A549 treated with DMSO at 1 μM for 4 hours (cell line): ENCODE measurements around the gene EZH1. TPM values are rescaled to one million over a fixed set of nuclear protein-coding genes. Genes with fewer than 3 reads are reported as not detected.

Source experiments
- total RNA-seq: library from RNA; stranded (reverse); fragments of 200-300 nt; extraction: Qiagen RNA extraction; gene quantifications from 5 replicates; pipeline ENCODE4 v1.2.3, GENCODE V29; 2022; ENCODE audit warnings: low read depth

Gene EZH1
- 8.4 to 12.4 TPM (median 11.1 TPM) in 5 replicates for total RNA-seq

DNA sequence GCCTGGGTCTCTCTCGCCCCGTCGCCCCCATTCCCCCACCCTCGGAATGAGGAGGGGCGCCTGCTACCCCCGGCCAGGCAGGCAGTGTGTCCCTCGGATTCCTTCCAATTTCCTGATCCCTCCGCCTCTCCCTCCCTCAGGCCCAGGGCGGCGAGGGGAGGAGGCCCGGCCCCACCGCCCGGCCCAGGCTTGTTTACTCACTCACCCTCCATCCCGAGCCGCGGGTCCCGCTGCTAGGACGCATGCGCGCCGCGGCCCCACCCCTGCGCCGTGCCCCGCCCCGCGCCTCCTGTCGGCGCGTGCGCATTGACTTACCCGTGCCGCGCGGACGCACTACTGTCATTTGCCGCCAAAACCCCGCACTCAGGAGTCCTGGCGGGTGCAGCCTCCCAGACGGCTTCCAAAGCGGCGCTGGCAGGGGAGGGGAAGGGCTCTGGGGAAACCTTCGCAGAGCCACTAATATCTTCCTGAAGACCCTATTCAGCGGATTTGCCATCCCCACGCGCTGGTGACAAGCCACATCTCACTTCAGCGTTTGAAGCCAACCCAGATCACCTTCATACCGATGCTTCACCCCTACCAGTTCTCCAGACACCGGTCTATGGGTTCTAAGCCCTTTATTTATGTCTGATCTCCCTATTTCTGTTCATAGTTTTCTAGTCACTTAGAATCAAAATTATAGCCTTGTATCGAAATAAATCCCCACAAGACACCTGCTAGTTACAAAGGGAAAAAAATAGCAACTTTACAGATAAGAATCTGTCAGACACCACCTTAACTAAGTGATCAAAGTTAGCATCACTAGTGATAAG, at the start of gene EZH1:
Gene EZH1 (minus strand): TSS at position 235 of the 812 bp plus-strand sequence. CDS start 16,099 bp downstream, outside the sequence.

DNA sequence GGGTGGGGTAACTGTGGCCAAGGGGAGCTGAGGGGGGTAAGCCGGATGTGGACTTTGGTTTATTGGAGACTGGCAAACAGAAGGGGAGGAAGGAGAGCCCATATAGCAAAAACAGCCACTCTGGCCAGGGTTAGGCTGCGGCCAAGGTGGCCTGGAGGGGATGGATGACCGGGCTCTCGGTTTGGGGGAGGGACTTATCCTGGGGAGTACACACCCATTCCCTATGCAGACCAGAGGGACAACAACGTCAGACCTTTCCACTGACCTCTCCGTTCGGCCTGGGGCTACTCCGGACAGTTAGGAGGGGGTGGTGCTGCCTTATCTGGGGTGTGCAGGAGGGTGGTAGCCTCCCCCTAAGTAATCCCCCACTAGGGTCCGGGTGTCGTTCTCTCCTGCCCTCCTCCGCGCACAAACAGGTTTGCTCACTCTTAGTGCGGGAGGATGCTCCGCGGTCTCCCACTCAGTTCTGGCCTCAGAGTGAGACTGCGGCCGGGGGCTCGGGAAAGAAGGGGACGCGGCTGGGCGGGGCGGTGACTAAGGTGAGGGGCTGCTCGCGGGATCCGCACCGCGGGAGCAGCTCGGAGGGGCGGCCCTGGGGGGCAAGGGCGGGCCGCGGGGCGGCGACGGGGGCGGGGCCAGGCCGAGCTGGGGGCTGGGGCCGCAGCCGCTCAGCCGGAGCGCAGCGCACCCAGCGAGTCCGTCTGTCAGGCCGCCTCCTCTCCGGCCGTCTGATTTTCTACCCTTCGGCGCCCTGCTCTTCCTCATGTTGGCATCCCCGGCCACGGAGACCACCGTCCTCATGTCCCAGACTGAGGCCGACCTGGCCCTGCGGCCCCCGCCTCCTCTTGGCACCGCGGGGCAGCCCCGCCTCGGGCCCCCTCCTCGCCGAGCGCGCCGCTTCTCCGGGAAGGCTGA, 35.4 kb upstream of the EZH1 start, which contains the start of gene WNK4:
Gene WNK4 (plus strand): TSS at position 675 of the 915 bp plus-strand sequence. CDS start 89 bp downstream, at position 764.

DNA sequence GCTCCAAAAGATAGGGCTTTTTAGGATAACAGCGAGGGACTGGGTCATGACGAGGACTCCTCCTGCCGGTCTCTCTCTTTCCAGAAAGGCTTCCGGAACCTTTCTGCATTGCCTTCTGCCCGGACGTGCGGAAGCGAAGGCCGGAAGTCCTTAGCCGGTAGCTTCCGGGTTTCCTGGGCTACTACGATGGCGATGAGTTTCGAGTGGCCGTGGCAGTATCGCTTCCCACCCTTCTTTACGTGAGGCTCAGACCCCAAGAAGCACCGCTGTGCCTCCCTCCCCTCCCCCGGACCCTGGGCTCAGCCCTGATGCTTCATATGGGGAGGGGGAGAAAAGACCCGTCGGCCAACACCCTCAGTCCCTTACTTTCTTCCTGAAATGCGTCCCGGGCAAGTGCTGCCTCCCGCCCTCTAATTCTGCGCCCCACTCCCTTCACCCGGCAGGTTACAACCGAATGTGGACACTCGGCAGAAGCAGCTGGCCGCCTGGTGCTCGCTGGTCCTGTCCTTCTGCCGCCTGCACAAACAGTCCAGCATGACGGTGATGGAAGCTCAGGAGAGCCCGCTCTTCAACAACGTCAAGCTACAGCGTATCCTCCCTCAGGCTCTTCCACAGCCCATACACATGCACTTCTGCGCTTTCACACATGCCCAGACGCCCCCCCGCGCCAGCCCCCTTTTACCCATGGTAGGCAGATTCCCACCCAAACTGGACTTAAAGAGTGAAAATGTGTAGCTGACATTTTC, 28.6 kb upstream of the EZH1 start, which contains the start of gene VPS25:
Gene VPS25 (plus strand): TSS at position 160 of the 746 bp plus-strand sequence. CDS start 27 bp downstream, at position 187.

DNA sequence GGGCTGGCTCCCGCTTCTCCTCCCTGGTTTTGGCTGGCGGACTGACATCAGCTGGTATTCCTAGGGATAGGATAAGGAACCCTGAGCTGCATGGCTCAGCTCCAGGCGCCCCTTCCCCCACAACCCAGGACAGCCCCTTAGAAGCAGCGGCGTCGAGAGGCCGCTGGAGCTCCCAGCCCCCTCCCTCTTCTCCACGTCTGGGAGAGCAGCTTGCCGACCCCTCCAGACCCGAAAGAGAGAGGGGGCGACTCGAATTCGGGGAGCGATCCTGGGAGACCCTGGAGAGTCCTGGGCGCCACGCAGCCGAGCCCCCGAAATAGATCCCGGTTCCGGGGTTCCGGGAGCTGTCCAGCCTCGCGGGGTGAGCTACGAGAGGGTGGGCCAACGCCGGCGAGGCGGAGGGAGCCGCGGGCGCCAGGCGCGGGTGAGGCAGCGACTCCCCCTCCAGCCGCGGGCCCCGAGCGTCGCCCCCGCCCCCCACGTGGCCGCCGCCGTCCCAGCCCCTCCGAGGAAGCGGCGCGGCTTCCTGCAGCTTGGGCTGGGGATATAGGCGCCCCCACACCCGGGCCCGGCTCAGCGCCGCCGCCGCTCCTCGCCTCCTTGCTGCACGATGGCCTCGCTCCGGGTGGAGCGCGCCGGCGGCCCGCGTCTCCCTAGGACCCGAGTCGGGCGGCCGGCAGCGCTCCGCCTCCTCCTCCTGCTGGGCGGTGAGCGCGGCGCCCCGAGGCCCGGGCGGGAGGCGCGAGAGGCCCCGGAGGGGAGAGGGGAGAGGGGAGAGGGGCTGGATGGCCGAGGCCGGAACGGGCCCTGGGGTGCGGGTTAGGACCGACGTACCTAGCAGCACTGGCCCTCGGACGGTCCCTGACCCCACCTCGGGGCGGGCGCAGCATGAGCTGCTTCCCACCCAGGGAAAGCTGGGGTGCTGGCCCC, 16.1 kb upstream of the EZH1 start, which contains the start of gene RAMP2:
Gene RAMP2 (plus strand): TSS at position 576 of the 930 bp plus-strand sequence. CDS start 35 bp downstream, at position 611.

DNA sequence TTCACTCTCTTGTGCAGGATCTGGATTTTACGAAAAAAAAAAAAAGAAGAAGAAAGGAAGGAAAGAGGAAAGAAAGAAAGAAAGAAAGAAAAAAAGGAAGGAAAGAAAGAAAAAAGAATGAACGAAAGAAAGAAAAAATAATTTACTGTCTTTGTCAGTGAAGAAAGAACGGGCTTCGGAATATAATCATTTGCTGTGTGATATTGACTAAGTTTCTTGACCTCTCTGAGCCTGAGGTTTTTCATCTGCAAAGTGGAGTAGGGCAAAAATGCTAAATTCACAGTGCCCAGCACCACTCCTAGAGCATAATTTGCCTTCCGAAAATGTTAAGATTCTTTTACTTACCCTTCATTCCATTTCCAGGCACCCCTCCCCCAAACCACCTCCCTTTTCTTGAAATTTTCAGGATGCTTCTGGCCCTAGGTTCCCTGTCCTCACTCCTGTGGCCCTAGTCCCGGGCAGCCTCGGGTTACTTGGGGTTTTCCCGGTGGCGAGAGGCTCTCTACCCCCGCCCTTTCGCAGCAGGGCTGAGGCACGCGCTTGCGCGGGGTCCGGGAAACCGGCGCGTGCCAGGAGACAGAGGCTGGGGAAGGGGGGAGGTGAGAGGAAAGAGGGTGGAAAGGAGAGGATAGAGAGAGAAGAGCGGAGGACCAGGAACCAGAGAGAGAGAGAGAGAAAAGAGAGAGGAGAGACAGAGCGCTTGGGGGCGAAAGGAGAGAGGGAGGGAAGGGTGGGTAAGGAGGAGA, 62.7 kb downstream of the EZH1 start, which contains the start of gene CNTNAP1:
Gene CNTNAP1 (plus strand): TSS at position 556 of the 746 bp plus-strand sequence. CDS start 299 bp downstream, outside the sequence.

DNA sequence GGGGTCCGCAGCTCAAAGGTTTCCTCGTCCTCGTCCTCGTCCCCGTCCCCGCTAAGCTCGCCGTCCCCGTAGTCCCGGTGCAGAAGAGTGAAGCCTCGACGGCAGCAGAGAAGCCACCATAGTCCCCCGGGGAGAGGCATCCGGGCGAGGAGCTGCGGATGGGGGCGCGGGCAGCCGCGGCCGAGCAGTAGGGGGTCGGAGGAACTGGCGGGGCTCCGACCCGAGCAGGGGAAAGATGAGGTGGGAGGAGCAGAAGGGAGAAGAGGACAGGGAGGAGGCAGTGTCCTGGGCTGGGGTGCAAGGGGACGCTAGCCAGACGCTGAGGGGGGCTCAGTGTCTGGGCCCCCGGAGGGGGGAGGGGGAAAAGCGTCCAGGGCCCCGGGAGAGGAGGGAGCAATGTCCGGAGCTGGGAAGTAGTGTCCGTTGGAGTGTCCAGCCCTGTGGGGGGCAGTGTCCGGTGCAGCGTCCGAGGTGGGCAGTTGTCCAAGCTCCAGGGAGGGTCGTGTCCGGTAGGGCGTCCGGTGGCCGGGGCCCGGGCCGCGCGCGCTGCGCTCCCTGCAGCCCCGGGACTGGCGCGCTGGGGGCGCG, 68.3 kb downstream of the EZH1 start, which contains the start of gene PLEKHH3:
Gene PLEKHH3 (minus strand): TSS at position 571 of the 588 bp plus-strand sequence. CDS start 431 bp downstream, at position 140.

DNA sequence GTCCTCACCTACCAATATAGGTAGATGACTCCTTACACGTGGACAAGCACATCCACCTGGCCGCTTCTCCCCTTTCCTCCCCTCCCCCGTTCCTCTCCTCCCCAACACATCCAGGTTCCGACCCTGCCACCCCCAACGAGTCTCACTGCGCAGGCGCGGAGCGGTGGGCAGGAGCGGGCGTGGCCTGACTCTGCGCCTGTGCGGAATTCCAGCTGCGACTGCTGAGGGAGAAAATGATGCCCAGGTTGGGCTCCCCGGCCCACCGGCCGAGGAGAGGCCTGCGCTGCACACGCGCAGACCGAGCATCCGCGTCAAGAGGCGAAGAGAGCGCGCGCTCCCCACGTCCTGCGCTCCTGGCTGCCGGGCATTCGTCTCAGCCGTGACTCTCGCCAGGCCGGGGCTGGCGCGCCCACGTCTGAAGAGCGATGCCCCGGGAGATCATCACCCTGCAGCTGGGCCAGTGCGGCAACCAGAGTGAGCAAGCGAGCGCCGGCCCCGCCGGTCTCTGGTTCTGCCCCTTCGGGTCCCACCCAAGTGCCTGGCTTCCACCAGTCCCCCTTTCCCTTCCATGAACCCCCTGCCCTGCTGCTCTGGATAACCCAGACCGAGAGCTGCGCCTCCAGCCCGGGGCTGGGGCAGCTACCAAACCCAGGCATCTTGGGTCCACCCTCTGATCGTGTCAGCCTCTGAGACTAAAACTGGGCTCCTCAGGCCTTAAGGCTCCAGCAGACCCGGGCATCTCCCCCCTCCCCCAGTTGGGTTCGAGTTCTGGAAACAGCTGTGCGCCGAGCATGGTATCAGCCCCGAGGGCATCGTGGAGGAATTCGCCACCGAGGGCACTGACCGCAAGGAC, 85.5 kb downstream of the EZH1 start, which contains the start of gene TUBG2:
Gene TUBG2 (plus strand): TSS at position 206 of the 853 bp plus-strand sequence. CDS start 220 bp downstream, at position 426.

Other genes with a start within 250 kb of the EZH1 start
- gene NAGLU, start 208.8 kb downstream of the EZH1 start, total RNA-seq = 41.6 to 46.5 TPM (median 43.3 TPM) in 5 replicates
- gene HSD17B1, start 192.1 kb downstream of the EZH1 start, total RNA-seq = 0.84 to 1.5 TPM (median 1.4 TPM) in 5 replicates
- gene COASY, start 182.9 kb downstream of the EZH1 start, total RNA-seq = 109 to 137 TPM (median 125 TPM) in 5 replicates
- 51.9 to 63.2 TPM (median 59.8 TPM) in 5 replicates for gene MLX, start 177.9 kb downstream of the EZH1 start, total RNA-seq
- gene PSMC3IP, start 167.3 kb downstream of the EZH1 start, total RNA-seq = 35.4 to 41.6 TPM (median 37.2 TPM) in 5 replicates
- gene RETREG3, start 135.7 kb downstream of the EZH1 start, total RNA-seq = 28.1 to 34.5 TPM (median 32.2 TPM) in 5 replicates
- gene TUBG1, start 135.4 kb downstream of the EZH1 start, total RNA-seq = 140 to 165 TPM (median 152 TPM) in 5 replicates
- 18.0 to 26.0 TPM (median 23.3 TPM) in 5 replicates for gene TUBG2, start 85.8 kb downstream of the EZH1 start, total RNA-seq
- 16.0 to 20.7 TPM (median 16.6 TPM) in 5 replicates for gene PLEKHH3, start 68.0 kb downstream of the EZH1 start, total RNA-seq
- gene CCR10, start 63.2 kb downstream of the EZH1 start, total RNA-seq = 0.24 to 0.46 TPM (median 0.37 TPM) in 5 replicates
- 5.6 to 7.0 TPM (median 6.3 TPM) in 5 replicates for gene CNTNAP1, start 62.5 kb downstream of the EZH1 start, total RNA-seq
- 0.69 to 1.2 TPM (median 0.85 TPM) in 5 replicates for gene RAMP2, start 16.2 kb upstream of the EZH1 start, total RNA-seq
- gene VPS25, start 28.4 kb upstream of the EZH1 start, total RNA-seq = 124 to 130 TPM (median 127 TPM) in 5 replicates
- 0.56 to 2.4 TPM (median 1.6 TPM) in 5 replicates for gene WNK4, start 35.6 kb upstream of the EZH1 start, total RNA-seq
- gene COA3, start 53.7 kb upstream of the EZH1 start, total RNA-seq = 118 to 145 TPM (median 129 TPM) in 5 replicates
- gene CNTD1, start 53.8 kb upstream of the EZH1 start, total RNA-seq = 0.05 to 0.28 TPM (median 0.05 TPM) in 4 of 5 replicates, not detected in the other
- gene BECN1, start 79.2 kb upstream of the EZH1 start, total RNA-seq = 77.4 to 103 TPM (median 83.0 TPM) in 5 replicates
- 239 to 264 TPM (median 256 TPM) in 5 replicates for gene PSME3, start 88.4 kb upstream of the EZH1 start, total RNA-seq
- 1.9 to 3.0 TPM (median 2.2 TPM) in 5 replicates for gene AOC2, start 99.5 kb upstream of the EZH1 start, total RNA-seq
- 0.99 to 2.0 TPM (median 1.5 TPM) in 5 replicates for gene AOC3, start 106.2 kb upstream of the EZH1 start, total RNA-seq
- gene G6PC1, start 155.8 kb upstream of the EZH1 start, total RNA-seq = not detected in 5 replicates
- 45.7 to 63.2 TPM (median 55.6 TPM) in 5 replicates for gene AARSD1, start 219.4 kb upstream of the EZH1 start, total RNA-seq
- gene PTGES3L, start 235.0 kb upstream of the EZH1 start, total RNA-seq = 0.84 to 1.5 TPM (median 0.89 TPM) in 5 replicates
- gene RUNDC1, start 235.5 kb upstream of the EZH1 start, total RNA-seq = 21.4 to 22.5 TPM (median 21.9 TPM) in 5 replicates